Vagina (tissue), 2 donors: ENCODE data around the gene MRPS22.

Experiments
- POLR2A ChIP-seq, 2 donors: fragments of 450-650 bp; IDR thresholded peaks; one replicate each; pipeline ENCODE4 v1.6.1; 2017; ENCODE audit warnings: antibody characterized with exemption in 2 of 2, mild to moderate bottlenecking in 2 of 2, moderate library complexity in 2 of 2
- POLR2AphosphoS5 ChIP-seq, 2 donors: sonication (generic); formaldehyde crosslinking; IDR thresholded peaks; one replicate each; pipeline ENCODE4 v1.9.0; 2017; ENCODE audit warnings: antibody characterized with exemption in 2 of 2, mild to moderate bottlenecking in 2 of 2, low read depth in 1 of 2; ENCODE audit not compliant: insufficient read depth in 1 of 2
- TF ChIP-seq, protein P1 (sequence below), 3 experiments: fragments of 450-650 bp in 2 of 3; fragments of 200-600 bp in 1 of 3; sonication (generic) in 1 of 3; IDR thresholded peaks; one replicate each; pipeline ENCODE4 v1.5.1; 2017 to 2019; ENCODE audit warnings: antibody characterized with exemption in 3 of 3, mild to moderate bottlenecking in 2 of 3, moderate library complexity in 2 of 3

- TF ChIP-seq POLR2AphosphoS5 (IDR thresholded peaks at IDR 0.05; ENCODE audit: insufficient read depth in 1 of 2, low read depth in 1 of 2) (no peak), POLR2A (IDR thresholded peaks at IDR 0.05) (no peak)
- TF ChIP-seq, protein P1, sequence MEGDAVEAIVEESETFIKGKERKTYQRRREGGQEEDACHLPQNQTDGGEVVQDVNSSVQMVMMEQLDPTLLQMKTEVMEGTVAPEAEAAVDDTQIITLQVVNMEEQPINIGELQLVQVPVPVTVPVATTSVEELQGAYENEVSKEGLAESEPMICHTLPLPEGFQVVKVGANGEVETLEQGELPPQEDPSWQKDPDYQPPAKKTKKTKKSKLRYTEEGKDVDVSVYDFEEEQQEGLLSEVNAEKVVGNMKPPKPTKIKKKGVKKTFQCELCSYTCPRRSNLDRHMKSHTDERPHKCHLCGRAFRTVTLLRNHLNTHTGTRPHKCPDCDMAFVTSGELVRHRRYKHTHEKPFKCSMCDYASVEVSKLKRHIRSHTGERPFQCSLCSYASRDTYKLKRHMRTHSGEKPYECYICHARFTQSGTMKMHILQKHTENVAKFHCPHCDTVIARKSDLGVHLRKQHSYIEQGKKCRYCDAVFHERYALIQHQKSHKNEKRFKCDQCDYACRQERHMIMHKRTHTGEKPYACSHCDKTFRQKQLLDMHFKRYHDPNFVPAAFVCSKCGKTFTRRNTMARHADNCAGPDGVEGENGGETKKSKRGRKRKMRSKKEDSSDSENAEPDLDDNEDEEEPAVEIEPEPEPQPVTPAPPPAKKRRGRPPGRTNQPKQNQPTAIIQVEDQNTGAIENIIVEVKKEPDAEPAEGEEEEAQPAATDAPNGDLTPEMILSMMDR (IDR thresholded peaks at IDR 0.05): no peak
Observed at GRCh38 chr3:139358841-139359562, 15.2 kb downstream of the MRPS22 start.
